Activated CD8-positive, alpha-beta memory T cell treated with anti-CD3 and anti-CD28 coated beads, Interleukin-2, amount 50 U/mL, for 4 hours (primary cell): ENCODE measurements around the gene NGFR.
"Not testable (repeated sequence)": the region's sequence is repeated elsewhere in the genome, so short reads cannot be mapped to it uniquely, and the experiment has no call there.

Experiments used
- DNase-seq: peaks from one replicate; pipeline ENCODE4 v3.0.0-alpha.2; 2020

The NGFR gene

DNA sequence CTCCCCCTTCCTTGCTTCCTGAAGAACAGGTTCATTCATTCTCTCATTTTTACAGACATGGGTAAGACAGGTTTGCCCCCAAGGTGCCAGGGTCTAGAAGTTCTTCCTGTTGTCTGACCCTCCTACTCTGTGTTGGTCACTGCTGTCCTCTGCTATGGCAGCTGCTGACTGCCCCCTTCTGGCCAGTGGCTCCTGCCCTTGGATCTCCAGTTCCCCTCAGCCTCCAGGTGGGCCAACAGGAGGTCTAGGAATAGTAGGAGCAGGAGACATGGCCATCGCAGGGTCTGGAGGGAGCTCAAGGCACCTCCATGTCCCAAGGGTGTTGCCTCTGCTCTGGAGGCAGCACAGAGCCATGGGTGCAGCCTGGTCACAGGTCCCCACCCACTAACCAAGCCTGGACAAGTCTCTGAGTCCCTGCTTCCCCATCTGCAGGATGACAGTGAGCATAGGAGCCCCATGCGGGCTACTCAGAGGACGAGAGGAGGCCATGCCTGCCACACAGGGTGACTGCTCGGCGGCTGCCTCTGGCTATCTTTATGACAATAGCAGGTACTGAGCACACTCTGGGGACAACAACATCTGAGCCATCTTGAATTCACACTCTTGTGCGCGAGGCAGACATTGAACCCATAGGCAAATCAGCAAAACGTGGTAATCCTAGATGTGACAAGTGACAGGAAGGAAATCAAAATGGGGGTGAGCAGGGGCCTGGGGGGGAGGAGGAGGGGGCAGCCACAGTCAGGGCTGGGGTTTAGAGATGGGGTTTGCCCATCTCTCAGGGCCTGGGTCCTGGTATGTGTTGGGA is 53.6 kb downstream of the NGFR start:
- DNase-seq: no peak

DNA sequence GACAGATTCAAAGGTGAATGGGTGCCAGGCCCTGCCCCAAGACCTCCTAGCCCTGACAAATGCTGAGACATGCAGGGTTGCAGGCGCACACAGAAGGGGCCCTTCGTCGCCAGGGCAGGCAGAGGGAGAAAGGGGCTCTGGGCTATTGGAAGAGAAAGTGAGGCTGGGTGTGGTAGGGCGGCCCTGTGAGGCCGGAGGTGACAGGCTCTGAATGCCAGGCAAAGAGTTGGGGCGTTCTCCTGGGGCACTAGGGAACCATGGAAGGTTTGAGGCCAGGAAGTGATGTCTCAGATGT is 54.2 kb downstream of the NGFR start:
- no peak for DNase-seq

DNA sequence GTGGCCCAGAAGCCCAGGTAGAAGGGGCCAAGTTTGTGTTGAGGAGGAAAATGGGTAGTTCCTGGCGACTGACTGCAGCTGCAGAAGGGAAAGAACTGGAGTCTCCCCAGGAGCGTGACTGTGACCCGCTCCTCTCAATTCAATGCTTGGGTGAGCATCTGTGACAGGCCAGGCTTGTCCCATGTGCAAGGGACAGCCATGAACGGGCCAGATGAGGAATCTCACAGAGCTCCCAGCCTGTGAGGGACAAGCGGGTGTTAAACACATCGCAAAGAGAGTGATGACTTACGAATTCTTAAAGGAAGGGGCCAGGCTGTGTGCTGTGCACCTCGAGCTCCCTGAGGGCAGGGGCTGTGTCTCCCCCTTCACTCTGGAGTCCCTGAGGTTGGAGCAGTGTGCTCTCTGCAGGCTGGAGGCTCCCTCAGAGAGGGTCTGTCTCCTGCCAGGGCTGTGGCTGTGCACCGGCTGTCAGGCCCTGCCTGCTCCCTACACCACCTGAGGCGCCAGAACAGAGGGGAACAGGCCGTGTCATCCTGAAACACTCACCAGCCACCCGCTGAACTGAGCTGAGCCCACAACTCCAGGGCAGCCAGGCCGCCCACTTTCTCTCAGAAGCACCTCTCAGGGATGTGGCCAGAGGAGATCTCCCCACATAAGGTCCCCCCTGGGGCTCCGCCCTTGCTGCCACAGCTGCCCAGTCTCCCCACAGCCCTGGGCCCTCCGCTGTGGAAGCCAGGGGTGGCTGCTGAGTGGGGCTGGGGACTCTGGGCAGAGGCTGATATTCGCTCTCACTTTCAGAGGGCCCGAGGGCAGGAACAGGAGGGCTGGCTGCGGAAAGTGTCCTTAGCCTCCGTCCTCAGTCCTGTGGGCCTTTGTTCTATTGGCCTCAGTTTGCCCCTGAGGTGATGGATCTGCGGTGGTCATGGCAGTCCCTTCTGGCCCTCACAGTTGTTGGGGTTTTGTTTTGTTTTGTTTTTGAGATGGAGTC is 54.9 kb downstream of the NGFR start:
- DNase-seq: no peak

- DNase-seq: not testable (repeated sequence)
Observed at GRCh38 chr17:49550764-49551163, 55.7 kb downstream of the NGFR start.

- no peak for DNase-seq
Observed at GRCh38 chr17:49551221-49552069, 56.4 kb downstream of the NGFR start.

DNA sequence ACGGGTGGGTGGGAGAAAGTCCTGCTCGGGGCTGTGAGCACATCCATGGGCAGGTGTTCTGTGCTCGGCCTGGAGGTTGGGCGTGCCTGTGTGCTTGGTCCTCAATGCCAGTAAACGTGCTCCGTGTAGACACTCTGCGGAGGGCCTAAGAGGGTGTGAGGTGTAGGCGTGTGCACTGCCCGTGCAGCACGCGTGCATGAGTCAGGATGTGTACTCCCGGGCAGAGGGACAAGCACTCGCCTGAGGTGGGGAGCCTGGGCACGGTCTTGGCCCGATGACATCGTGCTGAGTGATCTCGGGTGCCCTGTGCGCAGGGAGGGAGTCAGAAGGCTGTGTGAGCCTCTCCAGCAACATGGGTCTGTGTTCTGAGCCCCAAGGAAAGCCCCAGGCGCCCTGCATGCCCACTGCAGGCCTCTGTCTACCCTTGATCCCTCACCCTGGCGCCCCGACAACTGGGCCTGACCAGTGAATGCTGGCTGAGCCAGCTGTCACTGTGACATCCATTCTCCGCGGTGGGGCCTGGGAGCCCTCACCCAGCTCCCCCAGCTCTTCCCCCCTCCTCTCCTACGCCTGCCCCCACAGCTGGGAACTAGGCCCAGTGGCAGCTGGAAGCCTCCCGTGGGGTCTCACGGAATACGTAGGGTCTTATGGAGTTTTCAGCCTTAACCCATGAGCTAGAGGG is 57.1 kb downstream of the NGFR start:
- DNase-seq: no peak

- no peak for DNase-seq
Observed at GRCh38 chr17:49553676-49554335, 58.7 kb downstream of the NGFR start.

DNA sequence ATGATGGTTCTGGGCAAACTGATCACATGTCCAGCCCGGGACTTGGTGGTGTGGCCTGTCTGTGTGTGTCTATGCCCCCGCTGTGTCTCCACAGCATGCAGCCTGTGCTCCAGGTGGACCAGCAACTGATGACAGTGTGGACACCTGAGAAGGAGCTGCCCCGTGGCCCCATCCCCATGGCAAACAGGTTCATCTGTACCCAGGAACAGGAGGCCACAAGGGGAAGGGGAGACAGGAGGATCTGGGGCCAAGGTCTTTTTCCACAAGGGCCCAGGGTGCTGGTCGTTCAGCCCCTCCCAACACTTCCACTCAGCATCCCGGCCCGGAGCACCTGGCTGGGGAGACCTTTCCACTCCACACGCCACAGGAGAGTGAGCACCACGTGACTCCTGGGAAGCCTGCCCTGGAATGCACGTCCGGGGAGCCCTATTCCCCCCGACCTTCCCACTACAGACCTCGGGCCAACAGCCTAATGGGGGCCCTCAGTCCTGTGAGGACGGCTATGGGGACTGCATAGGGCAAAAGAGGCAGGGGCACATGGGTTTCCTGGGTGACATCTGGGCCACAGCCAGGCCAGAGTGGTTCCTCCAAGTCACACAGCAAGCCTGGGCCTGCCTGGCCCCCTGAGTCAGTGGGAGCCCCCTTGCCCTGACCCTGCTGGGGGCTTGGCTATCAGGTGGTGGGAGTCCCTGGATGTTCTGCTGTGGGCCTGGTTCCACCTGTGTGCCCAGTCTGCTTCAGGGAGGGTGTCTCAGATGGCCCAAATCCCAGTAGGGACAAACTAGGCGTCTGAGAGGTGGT is 59.8 kb downstream of the NGFR start:
- no peak for DNase-seq

DNA sequence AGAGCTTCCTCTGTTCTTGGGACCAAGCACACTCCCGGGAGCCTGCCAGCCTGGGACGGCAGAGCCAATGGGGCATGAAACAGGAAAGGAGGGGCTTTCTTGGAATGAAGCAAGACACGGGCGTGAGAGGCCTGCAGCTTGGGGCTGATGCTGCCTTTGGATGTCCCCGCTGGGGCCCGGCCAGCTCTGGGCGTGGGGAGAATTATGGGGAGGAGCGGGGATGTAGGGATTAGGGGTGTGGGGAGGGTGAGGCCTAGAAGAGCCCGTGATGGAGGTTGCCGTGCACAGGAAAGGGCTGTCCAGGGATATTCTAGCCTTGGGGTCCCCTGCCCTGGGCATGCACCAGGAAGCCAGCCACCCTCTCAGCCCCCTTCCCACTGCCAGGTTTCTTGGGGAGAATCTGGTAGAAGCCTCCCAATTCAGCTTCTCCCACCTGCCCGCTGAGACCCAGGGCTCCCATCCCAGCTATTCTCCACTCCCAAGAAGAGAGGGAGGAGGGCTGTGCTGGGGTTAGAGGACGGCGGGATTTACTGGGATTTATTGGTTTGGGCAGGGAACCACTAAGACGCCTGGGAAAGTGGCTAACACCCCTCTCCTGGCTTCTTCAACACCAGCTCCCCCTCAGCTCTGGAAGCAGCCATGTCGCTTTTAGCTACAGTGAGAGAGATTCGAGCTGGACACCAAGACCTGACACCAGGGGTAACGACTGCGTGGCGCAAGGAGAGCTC is 60.6 kb downstream of the NGFR start:
- no peak for DNase-seq

- DNase-seq: peak; percentile 85
Observed at GRCh38 chr17:49556223-49556943, 61.3 kb downstream of the NGFR start.

GRCh38 chr17:49557312-49558024 is 62.4 kb downstream of the NGFR start:
- DNase-seq: no peak
